Measurements from ENCODE around the gene FAM168A. TPM values are rescaled to one million over a fixed set of nuclear protein-coding genes. Genes with fewer than 3 reads are reported as not detected.

FAM168A gene
- total RNA-seq, 1 donor = 28.2 TPM

GRCh38 chr11:73410627-73411026 lies 187.3 kb downstream of the FAM168A start:
- no peak for TF ChIP-seq CTCF (IDR thresholded peaks at IDR 0.05; ENCODE audit: extremely low read depth, low read depth, low read length)
- H3K27ac ChIP-seq (ENCODE audit: low read depth, low read length) = no peak overlapping the region

GRCh38 chr11:73409431-73409830 lies 188.5 kb downstream of the FAM168A start:
- H3K4me2 ChIP-seq (ENCODE audit: insufficient read depth, low read length) = no peak overlapping the region
- TF ChIP-seq CTCF (IDR thresholded peaks at IDR 0.05; ENCODE audit: extremely low read depth, low read depth, low read length) = no peak
- H3K4me1 ChIP-seq (ENCODE audit: insufficient read depth, low read length) = peaks cover 26% of the 10 kb centered on the region
- no peaks in the 10 kb centered on the region for H3K27me3 ChIP-seq (ENCODE audit: insufficient read depth, low read length)
- no peaks in the 10 kb centered on the region for H3K79me2 ChIP-seq (ENCODE audit: insufficient read depth, low read length)
- H3K9me3 ChIP-seq (ENCODE audit: low read depth, low read length) = no peaks in the 10 kb centered on the region
- no peak overlapping the region for H3K4me3 ChIP-seq (ENCODE audit: insufficient read depth, low read length)
- no peaks in the 10 kb centered on the region for H4K20me1 ChIP-seq (ENCODE audit: insufficient read depth, low read length)
- peaks cover 31% of the 10 kb centered on the region for H3K36me3 ChIP-seq (ENCODE audit: insufficient read depth, low read length)
- no peak overlapping the region for H2AFZ ChIP-seq (ENCODE audit: low read length)
- no peak overlapping the region for H3K27ac ChIP-seq (ENCODE audit: low read depth, low read length)
- DNase-seq (ENCODE audit: insufficient read length, low spot score, missing footprints) = no peak

More at GRCh38 chr11:73410627-73411026, 187.3 kb downstream of the FAM168A start:
- Histone ChIP-seq H3K4me3 (ENCODE audit: insufficient read depth, low read length) (no peak overlapping the region), H3K9me3 (ENCODE audit: low read depth, low read length) (no peaks in the 10 kb centered on the region), H3K4me2 (ENCODE audit: insufficient read depth, low read length) (no peak overlapping the region), H3K4me1 (ENCODE audit: insufficient read depth, low read length) (peaks cover 37% of the 10 kb centered on the region), H3K36me3 (ENCODE audit: insufficient read depth, low read length) (peaks cover 22% of the 10 kb centered on the region), H4K20me1 (ENCODE audit: insufficient read depth, low read length) (no peaks in the 10 kb centered on the region), H3K79me2 (ENCODE audit: insufficient read depth, low read length) (no peaks in the 10 kb centered on the region), H2AFZ (ENCODE audit: low read length) (no peak overlapping the region), H3K27me3 (ENCODE audit: insufficient read depth, low read length) (no peaks in the 10 kb centered on the region)
- DNase-seq (ENCODE audit: insufficient read length, low spot score, missing footprints) = no peak

GRCh38 chr11:73406619-73407018 lies 191.3 kb downstream of the FAM168A start:
- H3K4me2 ChIP-seq (ENCODE audit: insufficient read depth, low read length) = no peak overlapping the region
- H3K4me3 ChIP-seq (ENCODE audit: insufficient read depth, low read length) = no peak overlapping the region
- H4K20me1 ChIP-seq (ENCODE audit: insufficient read depth, low read length) = no peaks in the 10 kb centered on the region
- H3K79me2 ChIP-seq (ENCODE audit: insufficient read depth, low read length) = no peaks in the 10 kb centered on the region
- no peak for DNase-seq (ENCODE audit: insufficient read length, low spot score, missing footprints)
- no peaks in the 10 kb centered on the region for H3K9me3 ChIP-seq (ENCODE audit: low read depth, low read length)
- peaks cover 33% of the 10 kb centered on the region for H3K36me3 ChIP-seq (ENCODE audit: insufficient read depth, low read length)
- H2AFZ ChIP-seq (ENCODE audit: low read length) = no peak overlapping the region
- TF ChIP-seq CTCF (IDR thresholded peaks at IDR 0.05; ENCODE audit: extremely low read depth, low read depth, low read length) = no peak
- peaks cover 11% of the 10 kb centered on the region for H3K4me1 ChIP-seq (ENCODE audit: insufficient read depth, low read length)
- no peak overlapping the region for H3K27ac ChIP-seq (ENCODE audit: low read depth, low read length)
- H3K27me3 ChIP-seq (ENCODE audit: insufficient read depth, low read length) = no peaks in the 10 kb centered on the region

- peaks cover 16% of the 10 kb centered on the region for H3K4me1 ChIP-seq (ENCODE audit: insufficient read depth, low read length)
- peak; percentile 47 for DNase-seq (ENCODE audit: insufficient read length, low spot score, missing footprints)
- peaks cover 33% of the 10 kb centered on the region for H3K36me3 ChIP-seq (ENCODE audit: insufficient read depth, low read length)
- TF ChIP-seq CTCF (IDR thresholded peaks at IDR 0.05; ENCODE audit: extremely low read depth, low read depth, low read length) = no peak
- H4K20me1 ChIP-seq (ENCODE audit: insufficient read depth, low read length) = no peaks in the 10 kb centered on the region
- no peak overlapping the region for H2AFZ ChIP-seq (ENCODE audit: low read length)
- H3K4me3 ChIP-seq (ENCODE audit: insufficient read depth, low read length) = no peak overlapping the region
- H3K9me3 ChIP-seq (ENCODE audit: low read depth, low read length) = no peaks in the 10 kb centered on the region
- no peaks in the 10 kb centered on the region for H3K79me2 ChIP-seq (ENCODE audit: insufficient read depth, low read length)
- H3K4me2 ChIP-seq (ENCODE audit: insufficient read depth, low read length) = no peak overlapping the region
- no peak overlapping the region for H3K27ac ChIP-seq (ENCODE audit: low read depth, low read length)
- H3K27me3 ChIP-seq (ENCODE audit: insufficient read depth, low read length) = no peaks in the 10 kb centered on the region
Observed at GRCh38 chr11:73406131-73406530, 191.8 kb downstream of the FAM168A start.

All from osteoblast (primary cell).